ENCODE measurements around the gene ARHGAP6.

ARHGAP6 gene

GRCh38 chrX:11298600-11298999 lies 367.1 kb downstream of the ARHGAP6 start:
- no peak overlapping the region for H3K9ac ChIP-seq (ENCODE audit: low read depth, low read length)
- no peaks in the 10 kb centered on the region for H3K36me3 ChIP-seq (ENCODE audit: insufficient read depth, low read length)
- H3K4me1 ChIP-seq (ENCODE audit: insufficient read depth, low read length) = no peaks in the 10 kb centered on the region; the same call in 1 of the 2 replicates
- no peaks in the 10 kb centered on the region for H3K9me3 ChIP-seq (ENCODE audit: control insufficient read depth, insufficient read depth, low read length)

GRCh38 chrX:11296051-11296450 lies 369.7 kb downstream of the ARHGAP6 start:
- no peaks in the 10 kb centered on the region for H3K36me3 ChIP-seq (ENCODE audit: insufficient read depth, low read length)
- no peak overlapping the region for H3K9ac ChIP-seq (ENCODE audit: low read depth, low read length)
- no peaks in the 10 kb centered on the region; the same call in 1 of the 2 replicates for H3K4me1 ChIP-seq (ENCODE audit: insufficient read depth, low read length)
- H3K9me3 ChIP-seq (ENCODE audit: control insufficient read depth, insufficient read depth, low read length) = no peaks in the 10 kb centered on the region

- H3K36me3 ChIP-seq (ENCODE audit: insufficient read depth, low read length) = no peaks in the 10 kb centered on the region
- H3K9ac ChIP-seq (ENCODE audit: low read depth, low read length) = no peak within 1 kb of the TSS
- H3K9me3 ChIP-seq (ENCODE audit: control insufficient read depth, insufficient read depth, low read length) = no peaks in the 10 kb centered on the region
- H3K4me1 ChIP-seq (ENCODE audit: insufficient read depth, low read length) = no peaks in the 10 kb centered on the region; the same call in 1 of the 2 replicates
Measured at GRCh38 chrX:11293113-11293512, 372.6 kb downstream of the ARHGAP6 start, which contains the start of gene AMELX. Gene AMELX, plus strand, starts transcription at chrX:11293413. Its CDS starts 1,376 bp downstream, at chrX:11294789.

GRCh38 chrX:11290416-11291102 lies 375.2 kb downstream of the ARHGAP6 start:
- no peak overlapping the region for H3K9ac ChIP-seq (ENCODE audit: low read depth, low read length)
- H3K36me3 ChIP-seq (ENCODE audit: insufficient read depth, low read length) = no peaks in the 10 kb centered on the region
- no peaks in the 10 kb centered on the region for H3K9me3 ChIP-seq (ENCODE audit: control insufficient read depth, insufficient read depth, low read length)
- H3K4me1 ChIP-seq (ENCODE audit: insufficient read depth, low read length) = no peaks in the 10 kb centered on the region

GRCh38 chrX:11287505-11287904 lies 378.2 kb downstream of the ARHGAP6 start:
- Histone ChIP-seq H3K9me3 (ENCODE audit: control insufficient read depth, insufficient read depth, low read length) (no peaks in the 10 kb centered on the region), H3K36me3 (ENCODE audit: insufficient read depth, low read length) (no peaks in the 10 kb centered on the region), H3K9ac (ENCODE audit: low read depth, low read length) (no peak overlapping the region), H3K4me1 (ENCODE audit: insufficient read depth, low read length) (no peaks in the 10 kb centered on the region)

GRCh38 chrX:11285651-11286050 lies 380.1 kb downstream of the ARHGAP6 start:
- no peaks in the 10 kb centered on the region for H3K36me3 ChIP-seq (ENCODE audit: insufficient read depth, low read length)
- no peaks in the 10 kb centered on the region for H3K4me1 ChIP-seq (ENCODE audit: insufficient read depth, low read length)
- H3K9ac ChIP-seq (ENCODE audit: low read depth, low read length) = no peak overlapping the region
- no peaks in the 10 kb centered on the region for H3K9me3 ChIP-seq (ENCODE audit: control insufficient read depth, insufficient read depth, low read length)

GRCh38 chrX:11282043-11282442 lies 383.7 kb downstream of the ARHGAP6 start:
- Histone ChIP-seq H3K36me3 (ENCODE audit: insufficient read depth, low read length) (no peaks in the 10 kb centered on the region), H3K4me1 (ENCODE audit: insufficient read depth, low read length) (no peaks in the 10 kb centered on the region), H3K9me3 (ENCODE audit: control insufficient read depth, insufficient read depth, low read length) (no peaks in the 10 kb centered on the region)

GRCh38 chrX:11273544-11273943 lies 392.2 kb downstream of the ARHGAP6 start:
- Histone ChIP-seq H3K4me1 (ENCODE audit: insufficient read depth, low read length) (no peaks in the 10 kb centered on the region), H3K9ac (ENCODE audit: low read depth, low read length) (no peak overlapping the region), H3K9me3 (ENCODE audit: control insufficient read depth, insufficient read depth, low read length) (no peaks in the 10 kb centered on the region)

More at GRCh38 chrX:11282043-11282442, 383.7 kb downstream of the ARHGAP6 start:
- no peak overlapping the region for H3K9ac ChIP-seq (ENCODE audit: low read depth, low read length)

GRCh38 chrX:11272863-11273262 lies 392.9 kb downstream of the ARHGAP6 start:
- no peaks in the 10 kb centered on the region for H3K36me3 ChIP-seq (ENCODE audit: insufficient read depth, low read length)
- no peak overlapping the region for H3K9ac ChIP-seq (ENCODE audit: low read depth, low read length)
- H3K4me1 ChIP-seq (ENCODE audit: insufficient read depth, low read length) = no peaks in the 10 kb centered on the region
- H3K9me3 ChIP-seq (ENCODE audit: control insufficient read depth, insufficient read depth, low read length) = no peaks in the 10 kb centered on the region

More at GRCh38 chrX:11273544-11273943, 392.2 kb downstream of the ARHGAP6 start:
- no peaks in the 10 kb centered on the region for H3K36me3 ChIP-seq (ENCODE audit: insufficient read depth, low read length)

- H3K36me3 ChIP-seq (ENCODE audit: insufficient read depth, low read length) = no peaks in the 10 kb centered on the region
- no peaks in the 10 kb centered on the region for H3K4me1 ChIP-seq (ENCODE audit: insufficient read depth, low read length)
- no peak overlapping the region for H3K9ac ChIP-seq (ENCODE audit: low read depth, low read length)
- no peaks in the 10 kb centered on the region for H3K9me3 ChIP-seq (ENCODE audit: control insufficient read depth, insufficient read depth, low read length)
Measured at GRCh38 chrX:11272290-11272689, 393.4 kb downstream of the ARHGAP6 start.

- Histone ChIP-seq H3K36me3 (ENCODE audit: insufficient read depth, low read length) (no peaks in the 10 kb centered on the region), H3K9ac (ENCODE audit: low read depth, low read length) (no peak overlapping the region), H3K4me1 (ENCODE audit: insufficient read depth, low read length) (no peaks in the 10 kb centered on the region), H3K9me3 (ENCODE audit: control insufficient read depth, insufficient read depth, low read length) (no peaks in the 10 kb centered on the region)
Measured at GRCh38 chrX:11269996-11270395, 395.7 kb downstream of the ARHGAP6 start.

GRCh38 chrX:11269006-11269405 lies 396.7 kb downstream of the ARHGAP6 start:
- no peaks in the 10 kb centered on the region for H3K36me3 ChIP-seq (ENCODE audit: insufficient read depth, low read length)
- H3K9ac ChIP-seq (ENCODE audit: low read depth, low read length) = no peak overlapping the region
- no peaks in the 10 kb centered on the region for H3K4me1 ChIP-seq (ENCODE audit: insufficient read depth, low read length)
- H3K9me3 ChIP-seq (ENCODE audit: control insufficient read depth, insufficient read depth, low read length) = no peaks in the 10 kb centered on the region

GRCh38 chrX:11267425-11267824 lies 398.3 kb downstream of the ARHGAP6 start:
- no peaks in the 10 kb centered on the region for H3K9me3 ChIP-seq (ENCODE audit: control insufficient read depth, insufficient read depth, low read length)
- H3K4me1 ChIP-seq (ENCODE audit: insufficient read depth, low read length) = no peaks in the 10 kb centered on the region
- no peaks in the 10 kb centered on the region for H3K36me3 ChIP-seq (ENCODE audit: insufficient read depth, low read length)
- H3K9ac ChIP-seq (ENCODE audit: low read depth, low read length) = no peak overlapping the region

- H3K4me1 ChIP-seq (ENCODE audit: insufficient read depth, low read length) = no peaks in the 10 kb centered on the region
- no peak overlapping the region for H3K9ac ChIP-seq (ENCODE audit: low read depth, low read length)
- H3K9me3 ChIP-seq (ENCODE audit: control insufficient read depth, insufficient read depth, low read length) = no peaks in the 10 kb centered on the region
- H3K36me3 ChIP-seq (ENCODE audit: insufficient read depth, low read length) = no peaks in the 10 kb centered on the region
Measured at GRCh38 chrX:11266573-11267003, 399.1 kb downstream of the ARHGAP6 start.

- no peaks in the 10 kb centered on the region for H3K9me3 ChIP-seq (ENCODE audit: control insufficient read depth, insufficient read depth, low read length)
- H3K4me1 ChIP-seq (ENCODE audit: insufficient read depth, low read length) = no peaks in the 10 kb centered on the region
- H3K9ac ChIP-seq (ENCODE audit: low read depth, low read length) = no peak overlapping the region
- H3K36me3 ChIP-seq (ENCODE audit: insufficient read depth, low read length) = no peaks in the 10 kb centered on the region
Measured at GRCh38 chrX:11265352-11265751, 400.4 kb downstream of the ARHGAP6 start.

Measured in ES-I3 (cell line).